Fibroblast of lung (primary cell): Measurements from ENCODE around the gene ZNF521. TPM values are rescaled to one million over a fixed set of nuclear protein-coding genes. Genes with fewer than 3 reads are reported as not detected.

ENCODE experiments used
- DNase-seq, 2 donors: peaks; one replicate each; pipeline versions ENCODE4 v3.0.0 to v3.0.0-alpha.2; 2010; ENCODE audit warnings: low read depth in 2 of 2
- H2AFZ ChIP-seq: 2 replicates; pipeline ENCODE4 v1.5.1; 2012; ENCODE audit warnings: low read length, control low read depth, inconsistent platforms
- H3K27ac ChIP-seq: 2 replicates; pipeline ENCODE4 v1.5.1; 2011; ENCODE audit warnings: low read length, control low read depth; ENCODE audit not compliant: insufficient read depth
- H3K27me3 ChIP-seq: 2 replicates; pipeline ENCODE4 v1.5.1; 2011; ENCODE audit warnings: mild to moderate bottlenecking, low read length; ENCODE audit not compliant: control insufficient read depth, insufficient read depth
- H3K36me3 ChIP-seq: 2 replicates; pipeline ENCODE4 v1.5.1; 2011; ENCODE audit warnings: low read length; ENCODE audit not compliant: control insufficient read depth, insufficient read depth
- H3K4me1 ChIP-seq: 2 replicates; pipeline ENCODE4 v1.5.1; 2011; ENCODE audit warnings: low read length; ENCODE audit not compliant: control insufficient read depth, insufficient read depth; ENCODE audit errors: extremely low read depth
- H3K4me2 ChIP-seq: 2 replicates; pipeline ENCODE4 v1.5.1; 2011; ENCODE audit warnings: low read length, control low read depth; ENCODE audit not compliant: insufficient read depth; ENCODE audit errors: extremely low read depth
- H3K4me3 ChIP-seq, 4 experiments: fragments of 200-600 bp in 1 of 4; sonication (generic) in 1 of 4; replicated peaks in 1 of 4; 2 replicates each; pipeline ENCODE4 v1.5.1; 2011 to 2016; ENCODE audit warnings: low read length in 4 of 4, low read depth in 3 of 4, mild to moderate bottlenecking in 3 of 4, control low read depth in 2 of 4, inconsistent platforms in 1 of 4, mixed read lengths in 1 of 4; ENCODE audit not compliant: insufficient read depth in 1 of 4; ENCODE audit errors: control extremely low read depth in 1 of 4
- H3K79me2 ChIP-seq: 2 replicates; pipeline ENCODE4 v1.5.1; 2012; ENCODE audit warnings: mild to moderate bottlenecking, low read length, inconsistent platforms; ENCODE audit not compliant: control insufficient read depth, insufficient read depth
- H3K9ac ChIP-seq: 2 replicates; pipeline ENCODE4 v1.5.1; 2011; ENCODE audit warnings: mild to moderate bottlenecking, low read length, control low read depth; ENCODE audit not compliant: insufficient read depth
- H3K9me3 ChIP-seq: 2 replicates; pipeline ENCODE4 v1.5.1; 2012; ENCODE audit warnings: low read depth, low read length; ENCODE audit not compliant: control insufficient read depth, insufficient read depth
- H4K20me1 ChIP-seq: 2 replicates; pipeline ENCODE4 v1.5.1; 2011; ENCODE audit warnings: low read length; ENCODE audit not compliant: control insufficient read depth, insufficient read depth; ENCODE audit errors: extremely low read depth
- CTCF ChIP-seq, 2 donors: IDR thresholded peaks in 1 of 2; conservative IDR thresholded peaks in 1 of 2; 1 replicate in 1 of 2; 2 replicates in 1 of 2; pipeline ENCODE4 v1.5.1; 2011 to 2012; ENCODE audit warnings: low read length in 2 of 2, control low read depth in 1 of 2, inconsistent platforms in 1 of 2, low read depth in 1 of 2, mild to moderate bottlenecking in 1 of 2
- EZH2 ChIP-seq: IDR thresholded peaks from 2 replicates; pipeline ENCODE4 v1.5.1; 2012; ENCODE audit warnings: low read length, control low read depth, mild to moderate bottlenecking; ENCODE audit errors: missing control alignments
- polyA plus RNA-seq, 2 donors: library from polyadenylated mRNA; depleted of rRNA in 1 of 2; stranded (reverse) in 1 of 2; unstranded in 1 of 2; fragments of >200 nt; gene quantifications; 2 replicates each; pipeline ENCODE4 v1.2.1, GENCODE V29; 2011 to 2012; ENCODE audit warnings: missing spikeins in 1 of 2
- total RNA-seq: library from RNA; depleted of rRNA; stranded (reverse); fragments of >200 nt; gene quantifications from 2 replicates; pipeline ENCODE4 v1.2.1, GENCODE V29; 2014

ZNF521 gene
- total and polyA plus RNA-seq, 2 donors (not counting 1 experiment from before 2014, with no cell fraction given), result 25.2 to 43.6 TPM

DNA sequence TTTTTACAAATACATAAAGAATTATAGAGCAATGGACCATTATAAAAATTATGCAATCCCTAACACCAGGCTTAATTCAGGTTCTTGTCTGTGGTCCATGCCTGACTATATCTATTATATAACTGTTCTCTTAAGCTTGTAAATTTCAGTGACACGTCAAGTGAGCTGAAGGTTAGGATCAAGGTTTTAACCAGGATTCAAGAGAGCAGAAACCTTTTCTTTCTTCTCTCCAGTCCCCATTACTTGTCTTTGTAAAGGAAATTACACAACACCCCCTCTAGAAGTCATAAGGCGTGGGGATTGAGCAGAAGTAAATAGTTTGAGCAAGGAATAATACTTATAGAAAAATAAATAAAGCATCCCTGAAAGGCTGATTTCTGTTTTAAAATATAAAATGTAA, 122.0 kb downstream of the ZNF521 start:
- no peak for DNase-seq
- Histone ChIP-seq H4K20me1 (no peaks in the 10 kb centered on the region), H3K27me3 (no peaks in the 10 kb centered on the region), H3K9ac (no peak overlapping the region), H3K36me3 (peaks cover 10% of the 10 kb centered on the region), H3K4me3 (no peak overlapping the region), H3K4me1 (peaks cover 14% of the 10 kb centered on the region), H2AFZ (no peak overlapping the region), H3K79me2 (no peaks in the 10 kb centered on the region), H3K27ac (no peak overlapping the region), H3K4me2 (no peak overlapping the region), H3K9me3 (no peaks in the 10 kb centered on the region)
- TF ChIP-seq CTCF (conservative IDR thresholded peaks at IDR 0.05 in 1 of 2, IDR thresholded peaks at IDR 0.05 in 1 of 2; ENCODE audit: low read depth in 1 of 2, low read length in 2 of 2) (no peak), EZH2 (no peak)

DNA sequence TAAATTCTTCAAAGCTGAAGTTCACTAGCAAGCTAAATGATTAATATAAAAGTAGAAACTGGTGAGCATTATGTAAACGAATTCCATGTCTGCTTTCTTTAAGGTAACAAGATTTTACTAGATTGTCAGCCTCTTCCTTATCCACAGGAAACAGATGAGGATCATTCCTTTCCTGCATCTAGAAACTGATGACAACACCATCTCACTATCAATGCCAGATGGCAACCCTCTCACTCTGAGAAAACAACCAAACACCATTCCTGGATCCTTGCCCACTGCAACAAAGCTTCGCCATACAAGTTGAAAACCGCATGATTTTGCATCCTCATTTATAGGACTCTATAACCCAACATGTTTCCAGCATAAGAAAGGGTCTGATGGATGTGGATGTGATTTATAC, 122.9 kb downstream of the ZNF521 start:
- peak; percentile 74 to 80 for DNase-seq
- no peak for TF ChIP-seq CTCF (conservative IDR thresholded peaks at IDR 0.05 in 1 of 2, IDR thresholded peaks at IDR 0.05 in 1 of 2; ENCODE audit: low read depth in 1 of 2, low read length in 2 of 2)
- no peak for TF ChIP-seq EZH2

GRCh38 chr18:25228410-25228809, 123.6 kb downstream of the ZNF521 start:
- Histone ChIP-seq H3K79me2 (no peaks in the 10 kb centered on the region), H2AFZ (no peak overlapping the region), H4K20me1 (no peaks in the 10 kb centered on the region), H3K36me3 (peaks cover 10% of the 10 kb centered on the region), H3K4me2 (no peak overlapping the region), H3K27ac (no peak overlapping the region), H3K9ac (no peak overlapping the region), H3K4me3 (no peak overlapping the region), H3K4me1 (peaks cover 12% of the 10 kb centered on the region), H3K27me3 (no peaks in the 10 kb centered on the region), H3K9me3 (no peaks in the 10 kb centered on the region)
- no peak for DNase-seq
- no peak for TF ChIP-seq EZH2
- no peak for TF ChIP-seq CTCF (conservative IDR thresholded peaks at IDR 0.05 in 1 of 2, IDR thresholded peaks at IDR 0.05 in 1 of 2; ENCODE audit: low read depth in 1 of 2, low read length in 2 of 2)

More for the DNA sequence above, 122.9 kb downstream of the ZNF521 start:
- Histone ChIP-seq H3K4me3 (no peak overlapping the region), H3K9ac (no peak overlapping the region), H3K36me3 (peaks cover 10% of the 10 kb centered on the region), H3K9me3 (no peaks in the 10 kb centered on the region), H3K79me2 (no peaks in the 10 kb centered on the region), H4K20me1 (no peaks in the 10 kb centered on the region), H3K27me3 (no peaks in the 10 kb centered on the region), H3K4me1 (peaks cover 14% of the 10 kb centered on the region), H3K4me2 (no peak overlapping the region), H2AFZ (no peak overlapping the region), H3K27ac (no peak overlapping the region)
